NCI-H526 (cell line): ENCODE data around the gene PRDX1.
"Not testable (repeated sequence)": the region's sequence is repeated elsewhere in the genome, so short reads cannot be mapped to it uniquely, and the experiment has no call there.

Experiments
- DNase-seq, 2 experiments: peaks; one replicate each; lab custom pipeline; 2025; lab: John Stamatoyannopoulos, UW

Gene PRDX1

DNA sequence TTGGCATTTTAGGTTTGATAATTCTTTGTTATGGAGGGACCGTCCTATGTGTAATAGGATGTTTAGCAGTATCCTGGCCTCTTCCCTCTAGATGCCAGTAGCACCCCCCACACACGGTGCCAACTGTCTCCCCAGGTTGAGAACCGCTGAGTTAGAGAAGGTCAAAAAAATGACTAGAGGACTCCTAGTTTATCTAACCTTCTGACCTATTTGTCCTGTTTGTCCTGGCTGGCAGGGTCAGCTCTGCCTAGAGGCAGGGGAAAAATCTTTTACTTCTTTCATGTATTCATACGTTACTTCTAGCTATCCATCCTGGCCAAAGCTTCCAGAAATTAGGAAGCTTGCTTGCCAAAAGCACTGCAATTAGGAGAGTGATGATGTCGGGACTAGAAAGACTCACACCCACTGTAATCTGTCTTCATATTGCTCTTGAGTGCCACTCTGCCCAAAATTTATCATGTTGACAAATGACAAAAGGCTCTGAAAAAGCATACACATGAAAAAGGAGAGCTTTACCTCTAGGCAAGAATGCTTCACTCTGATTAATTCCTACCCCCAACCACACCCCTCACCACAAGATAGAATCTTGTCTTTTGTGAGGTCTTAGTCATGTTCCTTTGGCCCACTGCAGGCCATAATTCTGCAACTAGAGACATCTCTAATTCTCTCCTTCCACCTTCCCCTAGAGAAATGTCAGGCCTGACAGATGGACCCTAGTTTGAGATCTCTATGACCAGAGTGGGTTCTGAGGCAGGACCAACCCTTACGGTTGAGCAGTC, 14.5 kb upstream of the PRDX1 start:
- DNase-seq = no peak

DNA sequence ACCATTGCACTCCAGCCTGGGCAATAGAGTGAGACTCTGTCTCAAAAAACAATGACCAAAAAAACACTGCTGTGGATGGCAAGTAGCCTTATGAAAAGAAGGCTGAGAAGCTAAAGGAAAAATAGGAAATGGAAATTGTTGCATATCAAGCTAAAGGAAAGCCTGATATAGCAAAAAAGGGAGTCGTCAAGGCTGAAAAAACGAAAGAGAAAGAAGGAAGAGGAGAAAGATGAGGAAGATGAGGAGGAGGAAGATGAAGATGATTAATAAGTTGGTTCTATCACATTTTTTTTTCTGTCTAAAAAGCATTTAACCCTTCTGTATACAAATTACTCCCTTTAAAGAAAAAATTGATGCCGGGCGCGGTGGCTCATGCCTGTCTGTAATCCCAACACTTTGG, 10.2 kb upstream of the PRDX1 start:
- no peak for DNase-seq

DNA sequence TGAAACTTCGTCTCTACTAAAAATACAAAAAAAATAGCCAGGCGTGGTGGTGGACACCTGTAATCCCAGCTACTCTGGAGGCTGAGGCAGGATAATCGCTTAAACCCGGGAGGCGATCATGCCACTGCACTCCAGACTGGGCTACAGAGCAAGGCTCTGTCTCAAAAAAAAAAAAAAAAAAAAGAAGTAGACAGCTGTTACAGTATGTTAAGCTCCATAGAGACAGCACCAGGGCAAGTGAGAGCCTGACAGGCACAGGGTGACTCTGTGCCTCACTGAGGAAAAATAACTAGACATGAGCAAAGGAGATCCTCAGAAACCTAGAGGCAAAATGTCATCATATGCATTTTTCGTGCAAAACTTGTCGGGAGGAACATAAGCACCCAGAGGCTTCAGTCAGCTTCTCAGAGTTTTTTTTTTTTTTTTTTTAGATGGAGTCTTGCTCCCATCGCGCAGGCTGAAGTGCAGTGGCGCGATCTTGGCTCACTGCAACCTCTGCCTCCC, 9.0 kb upstream of the PRDX1 start:
- DNase-seq = no peak

DNA sequence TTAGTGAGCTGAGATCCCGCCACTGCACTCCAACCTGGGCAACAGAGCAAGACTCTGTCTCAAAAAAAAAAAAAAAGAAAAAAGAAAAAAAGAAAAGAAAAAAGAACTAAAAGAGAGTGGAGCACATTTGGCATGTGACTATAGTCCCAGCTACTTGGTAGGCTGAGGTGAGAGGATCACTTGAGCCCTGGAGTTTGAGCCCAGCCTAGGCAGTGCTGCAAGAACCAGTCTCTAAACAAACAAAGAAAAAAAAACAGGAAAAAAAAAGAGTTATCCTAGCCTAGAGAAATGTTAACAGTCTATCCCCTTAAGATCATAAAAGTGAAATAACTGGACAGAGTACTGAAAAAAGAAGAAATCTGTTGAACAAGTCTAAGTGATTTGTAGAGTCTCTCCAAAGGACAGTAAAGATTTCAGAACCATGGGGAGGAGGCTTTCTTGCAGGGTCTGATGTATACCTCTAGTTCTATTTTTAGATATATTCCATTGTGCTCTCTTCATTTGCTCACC, 4.5 kb upstream of the PRDX1 start:
- peak in 1 of 2 experiments; percentile 41 for DNase-seq

DNA sequence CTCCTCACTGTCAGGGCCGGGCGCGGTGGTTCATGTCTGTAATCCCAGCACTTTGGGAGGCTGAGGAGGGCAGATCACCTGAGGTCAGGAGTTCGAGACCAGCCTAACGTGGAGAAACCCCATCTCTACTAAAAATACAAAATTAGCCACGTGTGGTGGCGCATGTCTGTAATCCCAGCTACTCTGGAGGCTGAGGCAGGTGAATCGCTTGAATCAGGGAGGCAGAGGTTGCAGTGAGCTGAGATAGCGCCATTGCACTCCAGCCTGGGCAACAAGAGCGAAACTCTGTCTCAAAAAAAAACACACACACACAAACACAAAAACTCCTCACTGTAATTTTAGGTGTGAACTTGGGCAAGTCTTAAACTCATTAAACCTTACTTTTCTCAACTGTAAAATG, 2.3 kb upstream of the PRDX1 start:
- not testable (repeated sequence) for DNase-seq

DNA sequence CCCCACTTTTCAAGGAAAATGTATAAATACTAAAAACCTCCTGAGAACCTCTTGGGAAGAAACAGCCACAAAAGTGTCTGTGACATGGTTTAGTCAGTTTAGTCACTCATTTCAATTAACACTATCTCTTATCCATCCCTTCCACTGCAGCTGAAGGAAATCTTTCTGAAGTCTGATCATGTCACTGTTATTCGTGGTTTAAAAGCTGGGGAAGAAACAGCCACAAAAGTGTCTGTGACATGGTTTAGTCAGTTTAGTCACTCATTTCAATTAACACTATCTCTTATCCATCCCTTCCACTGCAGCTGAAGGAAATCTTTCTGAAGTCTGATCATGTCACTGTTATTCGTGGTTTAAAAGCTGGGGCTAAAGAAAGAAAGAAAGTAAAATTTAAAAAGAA, 1.8 kb upstream of the PRDX1 start:
- not testable (repeated sequence) for DNase-seq

DNA sequence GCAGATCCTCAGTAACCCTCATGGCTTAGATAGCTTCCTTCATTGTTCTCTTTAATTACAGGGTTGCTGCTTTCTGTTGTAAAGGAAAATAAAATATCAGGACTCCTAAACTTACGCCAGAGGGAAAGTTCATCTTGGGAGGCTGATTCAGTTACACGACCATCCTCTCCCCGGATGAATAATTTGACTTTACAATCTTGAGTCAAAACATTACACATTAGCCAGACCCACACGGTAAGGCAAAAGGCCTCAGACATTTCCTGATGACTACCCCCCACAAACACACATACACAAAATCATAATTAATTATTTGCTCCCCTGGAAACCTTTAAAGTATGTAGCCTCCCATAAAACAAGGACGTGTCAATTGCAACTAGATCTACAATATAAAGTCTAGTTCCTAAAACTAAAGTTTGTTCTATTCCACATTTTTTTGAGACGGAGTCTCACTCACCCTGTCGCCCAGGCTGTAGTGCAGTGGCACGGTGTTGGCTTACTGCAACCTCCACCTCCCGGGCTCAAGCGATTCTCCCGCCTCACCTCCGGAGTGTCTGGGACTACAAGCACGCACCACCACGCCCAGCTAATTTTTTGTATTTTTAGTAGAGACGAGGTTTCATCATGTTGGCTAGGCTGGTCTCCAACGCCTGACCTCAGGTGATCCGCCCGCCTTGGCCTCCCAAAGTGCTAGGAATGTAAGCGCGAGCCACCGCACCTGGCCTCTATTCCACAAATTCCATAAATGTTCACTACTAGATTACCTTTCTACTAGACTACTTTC, 830 bp upstream of the PRDX1 start:
- no peak for DNase-seq

DNA sequence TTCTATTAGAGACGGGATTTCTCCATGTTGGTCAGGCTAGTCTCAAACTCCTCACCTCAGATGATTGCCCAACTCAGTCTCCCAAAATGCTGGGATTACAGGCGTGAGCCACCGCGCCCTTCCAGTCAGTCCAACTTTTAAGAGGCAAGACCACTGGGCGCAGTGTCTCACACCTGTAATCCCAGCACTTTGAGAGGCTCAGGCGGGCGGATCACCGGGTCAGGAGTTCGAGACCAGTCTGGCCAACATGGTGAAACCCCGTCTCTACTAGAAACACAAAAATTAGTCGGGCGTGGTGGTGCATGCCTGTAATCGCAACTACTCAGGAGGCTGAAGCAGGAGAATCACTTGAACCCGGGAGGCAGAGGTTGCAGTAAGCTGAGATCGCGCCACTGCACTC, 1.9 kb downstream of the PRDX1 start:
- DNase-seq = not testable (repeated sequence)

DNA sequence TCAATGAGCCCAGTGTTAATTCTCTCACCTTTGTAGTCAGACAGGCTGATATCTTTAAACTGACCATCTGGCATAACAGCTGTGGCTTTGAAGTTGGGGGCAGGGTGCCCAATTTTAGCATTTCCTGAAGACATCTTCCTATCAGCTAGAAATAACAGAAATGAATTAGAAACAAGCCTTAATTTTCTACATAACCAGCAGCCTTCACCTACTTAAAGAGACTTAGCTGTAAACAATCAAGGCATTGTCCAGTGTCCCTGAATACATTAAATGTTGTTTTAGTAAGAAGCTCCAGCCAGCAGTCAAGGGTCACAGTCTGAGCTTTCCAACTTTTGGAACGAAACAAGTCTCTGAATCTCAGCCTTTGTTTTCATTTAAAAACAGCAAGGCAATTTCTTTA, 2.8 kb downstream of the PRDX1 start:
- DNase-seq = peak in 1 of 2 experiments; percentile 23

DNA sequence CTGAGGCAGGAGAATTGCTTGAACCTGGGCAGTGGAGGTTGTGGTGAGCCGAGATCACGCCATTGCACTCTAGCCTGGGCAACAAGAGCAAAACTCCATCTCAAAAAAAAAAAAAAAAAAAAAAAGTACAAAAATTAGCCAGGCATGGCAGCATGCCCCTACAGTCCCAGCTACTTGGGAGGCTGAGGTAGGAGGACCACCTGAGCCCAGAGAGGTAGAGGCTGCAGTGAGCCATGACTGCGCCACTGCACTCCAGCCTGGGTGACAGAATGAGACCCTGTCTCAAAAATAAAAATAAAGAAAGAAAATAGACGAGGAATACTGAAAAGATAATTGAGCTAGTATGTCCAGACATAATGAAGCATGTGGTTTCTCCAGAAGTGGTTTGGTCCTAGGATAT, 3.3 kb downstream of the PRDX1 start:
- DNase-seq = not testable (repeated sequence)

DNA sequence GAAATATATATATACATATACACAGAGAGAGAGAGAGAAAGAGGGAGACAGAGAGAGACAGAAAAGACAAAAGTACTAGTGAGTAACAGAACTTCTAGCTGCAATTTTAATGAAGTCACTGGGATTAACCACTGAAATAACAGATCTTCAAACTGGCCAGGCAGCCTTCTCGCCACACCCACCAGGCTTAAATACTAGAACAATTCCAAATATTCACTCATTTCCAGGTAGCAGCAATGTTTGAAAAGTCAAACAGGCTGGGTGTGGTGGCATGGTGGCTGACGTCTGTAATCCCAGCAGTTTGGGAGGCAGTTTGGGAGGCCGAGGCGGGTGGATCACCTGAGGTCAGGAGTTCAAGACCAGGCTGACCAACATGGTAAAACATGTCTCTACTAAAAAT, 5.2 kb downstream of the PRDX1 start:
- no peak for DNase-seq

DNA sequence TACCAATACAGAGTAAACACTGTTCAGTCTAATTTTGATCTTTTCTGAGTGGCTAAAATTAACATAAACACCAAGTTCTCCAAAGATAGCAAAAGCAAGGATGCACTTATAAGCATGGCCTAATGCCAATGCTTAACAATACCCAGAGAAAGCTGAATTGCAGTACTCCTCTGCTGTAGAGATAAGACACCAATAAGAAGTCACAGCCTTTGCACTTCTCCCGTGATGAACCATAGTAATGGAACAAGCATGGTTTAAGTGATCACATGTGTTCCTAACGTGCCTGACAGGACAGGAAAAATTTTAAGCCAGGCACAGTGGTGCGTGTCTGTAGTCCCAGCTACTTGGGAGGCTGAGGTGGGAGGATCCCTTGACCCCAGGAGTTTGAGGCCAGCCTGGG, 5.6 kb downstream of the PRDX1 start:
- no peak for DNase-seq

DNA sequence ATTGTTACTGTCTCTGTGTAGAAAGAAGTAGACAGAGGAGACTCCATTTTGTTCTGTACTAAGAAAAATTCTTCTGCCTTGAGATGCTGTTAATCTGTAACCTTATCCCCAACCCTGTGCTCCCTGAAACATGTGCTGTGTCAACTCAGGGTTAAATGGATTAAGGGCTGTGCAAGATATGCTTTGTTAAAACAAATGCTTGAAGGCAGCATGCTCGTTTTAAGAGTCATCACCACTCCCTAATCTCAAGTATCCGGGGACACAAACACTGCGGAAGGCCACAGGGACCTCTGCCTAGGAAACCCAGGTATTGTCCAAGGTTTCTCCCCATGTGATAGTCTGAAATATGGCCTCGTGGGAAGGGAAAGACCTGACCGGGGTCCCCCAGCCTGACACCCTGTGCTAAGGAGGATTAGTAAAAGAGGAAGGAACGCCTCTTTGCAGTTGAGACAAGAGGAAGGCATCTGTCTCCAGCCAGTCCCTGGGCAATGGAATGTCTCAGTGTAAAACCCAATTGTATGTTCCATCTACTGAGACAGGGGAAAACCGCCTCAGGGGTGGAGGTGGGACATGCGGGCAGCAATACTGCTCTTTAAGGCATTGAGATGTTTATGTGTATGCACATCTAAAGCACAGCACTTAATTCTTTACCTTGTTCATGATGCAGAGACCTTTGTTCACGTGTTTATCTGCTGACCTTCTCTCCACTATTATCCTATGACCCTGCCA, 8.0 kb downstream of the PRDX1 start:
- not testable (repeated sequence) for DNase-seq

DNA sequence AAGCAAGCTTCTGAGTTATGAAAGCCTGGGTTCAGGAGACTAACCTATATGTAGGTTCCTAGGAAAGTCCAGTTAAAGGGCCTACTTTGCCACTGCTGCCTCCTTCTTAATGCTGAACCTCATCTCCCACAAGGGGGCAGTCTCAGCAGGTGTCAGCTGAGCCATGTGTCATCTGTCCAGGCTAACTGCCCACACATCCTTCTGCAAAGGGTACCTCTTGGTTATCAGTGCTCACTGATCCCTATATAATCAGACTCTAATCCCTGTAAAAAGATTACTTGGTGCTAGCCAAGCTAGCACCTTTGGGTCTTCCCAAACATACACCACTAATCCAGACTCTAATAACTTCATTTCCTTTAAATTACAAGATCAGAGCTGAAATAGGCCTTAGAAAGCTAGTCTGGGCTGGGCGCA, 9.0 kb downstream of the PRDX1 start:
- peak; percentile 77 to 87 for DNase-seq

DNA sequence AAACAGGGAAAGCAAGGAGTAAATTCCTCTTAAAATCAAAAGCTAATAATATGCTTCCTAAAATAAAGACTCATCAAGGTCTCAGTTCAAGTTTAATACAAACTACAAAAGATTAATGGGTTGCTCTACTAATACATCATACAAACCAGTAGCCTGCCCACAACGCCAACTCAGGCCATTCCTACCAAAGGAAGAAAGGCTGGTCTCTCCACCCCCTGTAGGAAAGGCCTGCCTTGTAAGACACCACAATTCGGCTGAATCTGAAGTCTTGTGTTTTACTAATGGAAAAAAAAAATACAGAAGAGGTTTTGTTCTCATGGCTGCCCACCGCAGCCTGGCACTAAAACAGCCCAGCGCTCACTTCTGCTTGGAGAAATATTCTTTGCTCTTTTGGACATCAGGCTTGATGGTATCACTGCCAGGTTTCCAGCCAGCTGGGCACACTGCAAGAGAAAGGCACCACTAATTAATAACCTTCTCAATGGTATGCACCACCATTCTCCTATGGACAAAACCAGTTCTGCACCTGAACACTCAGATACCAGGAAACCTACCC, 10.6 kb downstream of the PRDX1 start:
- no peak for DNase-seq

DNA sequence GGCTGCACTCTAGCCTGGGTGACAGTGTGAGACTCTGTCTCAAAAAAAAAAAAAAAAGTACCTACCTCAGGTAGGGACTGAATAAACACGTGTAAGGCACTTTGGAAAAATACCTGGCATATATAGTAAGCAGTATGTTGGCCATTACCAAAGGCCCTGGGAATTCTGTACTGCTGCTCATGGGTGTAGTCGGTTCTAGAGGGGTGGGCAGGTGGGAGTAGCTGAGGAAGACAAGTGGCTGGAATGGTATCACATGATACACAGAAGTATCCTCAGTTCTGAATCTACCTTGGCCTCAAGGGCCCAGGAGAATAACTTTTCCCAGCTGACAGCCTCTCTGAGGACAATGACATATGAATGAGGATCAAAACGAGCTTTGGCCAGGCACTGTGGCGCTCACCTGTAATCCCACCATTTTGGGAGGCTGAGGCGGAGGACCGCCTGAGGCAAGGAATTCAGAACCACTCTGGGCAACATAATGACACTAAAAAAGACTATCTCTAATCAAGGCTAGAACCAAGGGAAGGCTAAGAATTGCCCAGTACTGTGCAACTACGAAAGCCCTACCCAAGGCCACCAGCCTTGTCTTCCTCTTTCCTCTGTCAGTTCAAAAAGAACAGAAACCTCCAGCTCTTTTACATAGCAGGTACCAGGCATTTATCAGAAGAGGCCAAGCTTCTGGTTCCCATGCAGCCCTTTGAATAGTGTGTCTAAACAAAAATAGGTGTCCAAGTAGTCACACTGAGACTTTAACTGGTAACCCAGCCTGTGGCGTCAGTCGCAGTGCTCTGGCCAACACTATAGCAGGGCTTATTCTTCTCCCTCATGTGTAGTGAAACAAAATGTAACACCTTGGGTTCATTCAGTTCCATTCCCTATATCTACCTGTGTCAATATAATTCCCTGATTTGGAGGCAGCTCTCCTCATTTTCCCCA, 11.4 kb downstream of the PRDX1 start:
- DNase-seq = no peak

DNA sequence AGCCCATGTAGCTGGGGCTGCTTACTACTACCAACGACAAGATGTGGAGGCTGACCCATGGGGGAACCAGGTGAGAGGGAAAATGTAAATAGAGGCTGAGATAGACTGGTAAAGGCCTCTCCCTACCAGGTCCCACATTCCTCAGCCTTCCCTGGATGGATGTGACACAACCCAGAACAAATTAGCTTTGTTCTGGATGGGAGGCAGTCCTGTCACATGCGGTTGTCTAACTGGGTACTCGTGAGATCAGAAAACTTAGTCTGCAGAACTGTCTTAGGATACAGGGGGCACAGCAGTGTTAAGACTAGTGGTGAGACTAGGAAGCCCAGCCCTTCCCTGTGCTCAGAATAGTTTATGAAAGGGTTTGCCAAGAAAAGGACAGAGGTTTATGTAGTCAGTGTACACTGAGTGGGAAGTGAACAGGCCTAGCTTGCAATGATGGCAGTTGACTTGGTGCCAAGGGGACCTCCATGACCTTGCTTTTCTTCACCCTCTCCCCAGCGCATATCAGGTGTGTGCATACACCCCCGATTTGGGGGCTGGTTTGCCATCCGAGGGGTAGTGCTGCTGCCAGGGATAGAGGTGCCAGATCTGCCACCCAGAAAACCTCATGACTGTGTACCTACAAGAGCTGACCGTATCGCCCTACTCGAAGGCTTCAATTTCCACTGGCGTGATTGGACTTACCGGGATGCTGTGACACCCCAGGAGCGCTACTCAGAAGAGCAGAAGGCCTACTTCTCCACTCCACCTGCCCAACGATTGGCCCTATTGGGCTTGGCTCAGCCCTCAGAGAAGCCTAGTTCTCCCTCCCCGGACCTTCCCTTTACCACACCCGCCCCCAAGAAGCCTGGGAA, 13.2 kb downstream of the PRDX1 start:
- no peak for DNase-seq

DNA sequence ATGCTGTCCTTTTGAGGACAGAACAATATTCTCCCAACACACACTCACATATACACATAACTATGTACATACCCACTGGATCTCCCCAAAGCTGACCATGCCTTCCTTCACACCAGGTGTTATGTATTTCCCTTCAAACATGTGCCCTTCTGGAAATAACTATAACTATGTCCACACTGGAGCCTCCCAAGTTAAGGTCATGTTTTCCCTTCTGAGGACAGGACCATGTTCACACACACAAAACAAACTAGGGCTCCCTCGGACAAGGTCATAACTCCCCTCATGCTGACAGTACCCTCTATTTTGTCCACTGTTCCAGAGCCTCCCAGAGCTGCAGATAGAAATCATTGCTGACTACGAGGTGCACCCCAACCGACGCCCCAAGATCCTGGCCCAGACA, 13.8 kb downstream of the PRDX1 start:
- no peak for DNase-seq

DNA sequence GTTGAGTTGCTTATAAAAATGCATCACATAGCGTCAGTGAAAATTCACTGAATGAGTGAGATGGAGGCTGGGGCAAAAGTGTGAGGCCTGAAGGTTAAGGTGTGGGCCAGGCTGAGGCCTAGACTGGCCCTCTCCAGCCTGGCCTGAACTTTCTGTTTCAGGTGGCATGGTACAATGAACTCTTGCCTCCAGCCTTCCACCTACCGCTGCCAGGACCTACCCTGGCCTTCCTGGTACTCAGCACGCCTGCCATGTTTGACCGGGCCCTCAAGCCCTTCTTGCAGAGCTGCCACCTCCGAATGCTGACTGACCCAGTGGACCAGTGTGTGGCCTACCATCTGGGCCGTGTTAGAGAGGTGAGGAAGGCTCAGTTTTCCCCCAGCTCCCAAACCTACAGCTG, 14.5 kb downstream of the PRDX1 start:
- no peak for DNase-seq
